DOHH2 (cell line): ENCODE data around the gene WWOX.

Experiments used
- EZH2phosphoT487 ChIP-seq: fragments of 200-600 bp; sonication (generic); IDR thresholded peaks from 2 replicates; pipeline ENCODE4 v1.6.1; 2017; ENCODE audit warnings: borderline replicate concordance, mild to moderate bottlenecking, antibody characterized with exemption, low read length, moderate library complexity, mixed read lengths
- TF ChIP-seq, protein P1 (sequence below): fragments of 200-600 bp; sonication (generic); IDR thresholded peaks from one replicate; pipeline ENCODE4 v1.5.1; 2014; ENCODE audit warnings: antibody characterized with exemption, mild to moderate bottlenecking, low read depth, low read length; ENCODE audit not compliant: poor library complexity, severe bottlenecking

DNA sequence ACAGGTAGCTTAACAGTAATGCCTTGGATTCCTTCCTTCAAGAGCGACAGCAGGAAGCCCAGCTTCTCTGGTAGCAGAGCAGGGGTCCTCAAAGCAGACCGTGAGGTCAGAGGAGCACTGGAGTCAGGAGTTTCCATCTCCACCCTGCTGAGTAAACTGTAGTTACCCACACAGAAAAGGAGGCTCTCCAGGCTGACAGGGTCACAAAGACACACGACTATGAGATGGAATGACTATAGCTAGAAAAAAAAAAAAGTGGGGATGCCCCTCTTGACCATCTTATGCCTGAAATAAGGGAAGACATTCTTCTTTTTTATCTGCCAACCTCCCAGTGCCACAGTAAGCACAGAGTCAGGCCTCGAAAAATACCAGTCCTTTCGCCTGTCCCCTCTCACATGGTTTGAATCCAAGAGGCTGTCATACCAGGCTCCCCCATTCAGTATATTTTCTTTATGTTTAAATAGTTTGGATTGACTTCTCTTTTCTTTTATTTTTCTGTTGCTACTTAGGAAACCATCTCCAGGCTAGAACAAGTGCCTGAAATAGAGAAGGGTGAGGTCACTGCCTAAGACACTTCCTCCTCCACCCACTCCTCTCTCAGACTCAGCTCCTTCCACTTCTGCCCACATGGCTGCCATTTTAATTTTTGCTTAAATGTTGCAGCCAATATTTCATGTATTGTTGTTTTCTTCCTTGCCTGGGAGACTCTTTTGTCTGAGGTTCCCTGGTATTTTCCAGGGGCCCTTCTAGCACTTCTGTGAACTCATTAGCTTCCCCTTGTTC lies 793.7 kb downstream of the WWOX start:
- TF ChIP-seq, protein P1, sequence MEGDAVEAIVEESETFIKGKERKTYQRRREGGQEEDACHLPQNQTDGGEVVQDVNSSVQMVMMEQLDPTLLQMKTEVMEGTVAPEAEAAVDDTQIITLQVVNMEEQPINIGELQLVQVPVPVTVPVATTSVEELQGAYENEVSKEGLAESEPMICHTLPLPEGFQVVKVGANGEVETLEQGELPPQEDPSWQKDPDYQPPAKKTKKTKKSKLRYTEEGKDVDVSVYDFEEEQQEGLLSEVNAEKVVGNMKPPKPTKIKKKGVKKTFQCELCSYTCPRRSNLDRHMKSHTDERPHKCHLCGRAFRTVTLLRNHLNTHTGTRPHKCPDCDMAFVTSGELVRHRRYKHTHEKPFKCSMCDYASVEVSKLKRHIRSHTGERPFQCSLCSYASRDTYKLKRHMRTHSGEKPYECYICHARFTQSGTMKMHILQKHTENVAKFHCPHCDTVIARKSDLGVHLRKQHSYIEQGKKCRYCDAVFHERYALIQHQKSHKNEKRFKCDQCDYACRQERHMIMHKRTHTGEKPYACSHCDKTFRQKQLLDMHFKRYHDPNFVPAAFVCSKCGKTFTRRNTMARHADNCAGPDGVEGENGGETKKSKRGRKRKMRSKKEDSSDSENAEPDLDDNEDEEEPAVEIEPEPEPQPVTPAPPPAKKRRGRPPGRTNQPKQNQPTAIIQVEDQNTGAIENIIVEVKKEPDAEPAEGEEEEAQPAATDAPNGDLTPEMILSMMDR, result no peak
- no peak for TF ChIP-seq EZH2phosphoT487
